Left lung (tissue), 10 donors: Measurements from ENCODE around the gene RANBP9. TPM values are rescaled to one million over a fixed set of nuclear protein-coding genes. Genes with fewer than 3 reads are reported as not detected.
A peak's percentile ranks its signal among the peaks of the same experiment; 100 is the strongest.

ENCODE experiments used
- ATAC-seq: fragments of 200-7000 bp; cut with Tn5 transposase; one replicate; pipeline ENCODE4 v1.9.1; 2020; ENCODE audit warnings: moderate library complexity
- DNase-seq, 4 donors: peaks; one replicate each; pipeline ENCODE4 v3.0.0-alpha.2; 2013 to 2020
- H3K27ac ChIP-seq, 2 donors: fragments of 200-600 bp; sonication (generic) in 1 of 2; one replicate each; pipeline versions ENCODE4 v1.5.0 to v1.8.0; 2020 to 2021
- H3K27me3 ChIP-seq, 2 donors: fragments of 200-600 bp; sonication (generic) in 1 of 2; one replicate each; pipeline versions ENCODE4 v1.5.0 to v1.8.0; 2020 to 2021
- H3K36me3 ChIP-seq, 2 donors: fragments of 200-600 bp; sonication (generic) in 1 of 2; one replicate each; pipeline versions ENCODE4 v1.5.0 to v1.8.0; 2020 to 2021
- H3K4me1 ChIP-seq, 2 donors: fragments of 200-600 bp; one replicate each; pipeline ENCODE4 v1.8.0; 2021
- H3K4me3 ChIP-seq, 2 donors: fragments of 200-600 bp; sonication (generic) in 1 of 2; one replicate each; pipeline versions ENCODE4 v1.5.0 to v1.8.0; 2020 to 2021; ENCODE audit warnings: mild to moderate bottlenecking in 1 of 2
- H3K9me3 ChIP-seq, 2 donors: fragments of 200-600 bp; sonication (generic) in 1 of 2; one replicate each; pipeline versions ENCODE4 v1.5.0 to v1.8.0; 2020 to 2021
- CTCF ChIP-seq, 2 donors: fragments of 200-600 bp; sonication (generic) in 1 of 2; IDR thresholded peaks; one replicate each; pipeline versions ENCODE4 v1.5.0 to v1.8.0; 2021; ENCODE audit warnings: antibody characterized with exemption in 2 of 2
- intact Hi-C, 2 donors: fragments of 100-400 bp; cut with DNase I; formaldehyde crosslinking; loops; one replicate each; pipeline versions ENCODE4 v1.11.2 to v1.14.2; 2022
- polyA plus RNA-seq, 6 donors: library from polyadenylated mRNA; unstranded; fragments of 120-200 nt; gene quantifications; one replicate each; pipeline ENCODE4 v1.2.1, GENCODE V29; 2013; ENCODE audit not compliant: insufficient read length in 6 of 6
- total RNA-seq, 2 donors: library from RNA; stranded (reverse); fragmentation: NEBNext Ultra II Directional; extraction: Animal tissue kit (Norgen Biotek cat#: 25700); gene quantifications; one replicate each; pipeline ENCODE4 v1.2.1, GENCODE V29; 2021
- donor health status: DM: no; HTN: yes; CAD: no.
- donor health status: DM: no; HTN: no; CAD: no.

The RANBP9 gene
- total and polyA plus RNA-seq, 8 donors, result 34.9 to 49.4 (median 45.1) TPM

- Histone ChIP-seq H3K27ac (peak overlapping the region in 1 of 2 donors; percentile 21), H3K36me3 (peaks cover 0 to 9% of the 10 kb centered on the region in 2 donors), H3K27me3 (no peaks in the 10 kb centered on the region), H3K4me1 (peaks cover 4 to 38% of the 10 kb centered on the region in 2 donors), H3K9me3 (no peaks in the 10 kb centered on the region), H3K4me3 (no peak overlapping the region)
- intact Hi-C loops, result no loop called here
- no peak for TF ChIP-seq CTCF (IDR thresholded peaks at IDR 0.05)
- DNase-seq (no peak), ATAC-seq (no peak)
Measured at GRCh38 chr6:13696226-13696625, 15.4 kb downstream of the RANBP9 start.

GRCh38 chr6:13695252-13695651 is 16.4 kb downstream of the RANBP9 start:
- no peak overlapping the region for H3K27ac ChIP-seq
- H3K4me3 ChIP-seq, result no peak overlapping the region
- H3K9me3 ChIP-seq, result no peaks in the 10 kb centered on the region
- no peak for ATAC-seq
- peaks cover 4 to 36% of the 10 kb centered on the region in 2 donors for H3K4me1 ChIP-seq
- intact Hi-C loops, result no loop called here
- H3K36me3 ChIP-seq, result peaks cover 0 to 9% of the 10 kb centered on the region in 2 donors
- H3K27me3 ChIP-seq, result no peaks in the 10 kb centered on the region
- TF ChIP-seq CTCF (IDR thresholded peaks at IDR 0.05), result no peak
- no peak for DNase-seq

- Histone ChIP-seq H3K27me3 (no peaks in the 10 kb centered on the region), H3K4me1 (peaks cover 4 to 41% of the 10 kb centered on the region in 2 donors), H3K4me3 (no peak overlapping the region), H3K9me3 (no peaks in the 10 kb centered on the region), H3K27ac (no peak overlapping the region), H3K36me3 (peaks cover 0 to 9% of the 10 kb centered on the region in 2 donors)
- DNase-seq, result no peak
- TF ChIP-seq CTCF (IDR thresholded peaks at IDR 0.05), result no peak
- intact Hi-C loops, result no loop called here
- no peak for ATAC-seq
Measured at GRCh38 chr6:13694562-13694961, 17.1 kb downstream of the RANBP9 start.

GRCh38 chr6:13689511-13690256 is 22.0 kb downstream of the RANBP9 start:
- Histone ChIP-seq H3K9me3 (no peaks in the 10 kb centered on the region), H3K4me3 (no peak overlapping the region), H3K27ac (no peak overlapping the region), H3K36me3 (peaks cover 0 to 7% of the 10 kb centered on the region in 2 donors), H3K27me3 (no peaks in the 10 kb centered on the region), H3K4me1 (peaks cover 6 to 29% of the 10 kb centered on the region in 2 donors)
- ATAC-seq (no peak), DNase-seq (no peak)
- no peak for TF ChIP-seq CTCF (IDR thresholded peaks at IDR 0.05)
- intact Hi-C loops, result no loop called here

GRCh38 chr6:13688692-13689196 is 22.9 kb downstream of the RANBP9 start:
- no peaks in the 10 kb centered on the region for H3K27me3 ChIP-seq
- H3K4me1 ChIP-seq, result peaks cover 6 to 24% of the 10 kb centered on the region in 2 donors
- ATAC-seq (no peak), DNase-seq (no peak)
- H3K27ac ChIP-seq, result no peak overlapping the region
- no peaks in the 10 kb centered on the region for H3K36me3 ChIP-seq
- intact Hi-C loops, result no loop called here
- H3K9me3 ChIP-seq, result no peaks in the 10 kb centered on the region
- no peak for TF ChIP-seq CTCF (IDR thresholded peaks at IDR 0.05)
- no peak overlapping the region for H3K4me3 ChIP-seq
